K562 (cell line): ENCODE results near the gene TAMALIN. TPM values are rescaled to one million over a fixed set of nuclear protein-coding genes. Genes with fewer than 3 reads are reported as not detected.

Experiments
- ASH1L ChIP-seq: fragments of 450-650 bp; IDR thresholded peaks from 2 replicates; pipeline ENCODE4 v1.6.1; 2018; ENCODE audit warnings: borderline replicate concordance, mild to moderate bottlenecking, low read depth; ENCODE audit not compliant: partially characterized antibody
- DIDO1 ChIP-seq: fragments of 450-650 bp; IDR thresholded peaks from 2 replicates; pipeline ENCODE4 v1.6.1; 2016; ENCODE audit warnings: low read depth, missing biosample characterization, missing genetic modification characterization
- E2F4 ChIP-seq: sonication (generic); formaldehyde crosslinking; IDR thresholded peaks from 2 replicates; pipeline ENCODE4 v1.8.0; 2022; ENCODE audit warnings: mild to moderate bottlenecking, low read depth, missing genetic modification reagents
- E2F5 ChIP-seq: sonication (generic); formaldehyde crosslinking; IDR thresholded peaks from 2 replicates; pipeline ENCODE4 v1.8.0; 2022; ENCODE audit warnings: mild to moderate bottlenecking, missing genetic modification reagents
- EGR1 ChIP-seq: fragments of 450-650 bp; conservative IDR thresholded peaks from 2 replicates; pipeline ENCODE4 v1.6.1; 2017; ENCODE audit warnings: mild to moderate bottlenecking
- HMGN3 ChIP-seq: IDR thresholded peaks from 2 replicates; pipeline ENCODE4 v1.6.1; 2011; ENCODE audit warnings: borderline replicate concordance, low read depth, mild to moderate bottlenecking, mixed read lengths, low read length; ENCODE audit not compliant: insufficient read length; ENCODE audit errors: extremely low read depth
- KDM5B ChIP-seq: fragments of 200-600 bp; sonication (generic); IDR thresholded peaks from 2 replicates; pipeline ENCODE4 v1.6.1; 2012; ENCODE audit warnings: low read depth, mild to moderate bottlenecking, moderate library complexity, low read length, control low read depth, inconsistent platforms; ENCODE audit not compliant: insufficient replicate concordance
- KLF1 ChIP-seq: fragments of 450-650 bp; IDR thresholded peaks from 2 replicates; pipeline ENCODE4 v1.6.1; 2016; ENCODE audit warnings: missing genetic modification characterization, missing compliant biosample characterization
- MNT ChIP-seq, 2 experiments: fragments of 450-650 bp; conservative IDR thresholded peaks; 2 replicates each; pipeline ENCODE4 v1.6.1; 2017; ENCODE audit warnings: mild to moderate bottlenecking in 2 of 2, moderate library complexity in 2 of 2
- POLR2G ChIP-seq: fragments of 200-400 bp; formaldehyde crosslinking; IDR thresholded peaks from 2 replicates; pipeline ENCODE4 v1.6.1; 2017; ENCODE audit warnings: low read depth, mild to moderate bottlenecking, antibody characterized with exemption, low read length, moderate library complexity
- TAF1 ChIP-seq: IDR thresholded peaks from 2 replicates; pipeline ENCODE4 v1.6.1; 2011; ENCODE audit warnings: mild to moderate bottlenecking, low read length, moderate library complexity; ENCODE audit not compliant: insufficient read depth, control insufficient read depth, severe bottlenecking; ENCODE audit errors: extremely low read depth
- TEAD4 ChIP-seq, 2 experiments: sonication (generic) in 1 of 2; formaldehyde crosslinking in 1 of 2; IDR thresholded peaks; 2 replicates each; pipeline versions ENCODE4 v1.6.1 to v1.8.0; 2012 to 2022; ENCODE audit warnings: borderline replicate concordance in 1 of 2, inconsistent platforms in 1 of 2, low read length in 1 of 2, mild to moderate bottlenecking in 1 of 2, missing genetic modification reagents in 1 of 2
- TFAP4 ChIP-seq: sonication (generic); formaldehyde crosslinking; IDR thresholded peaks from 2 replicates; pipeline ENCODE4 v1.8.0; 2022; ENCODE audit warnings: missing genetic modification reagents, mild to moderate bottlenecking, moderate library complexity, borderline replicate concordance
- ZBTB12 ChIP-seq: fragments of 250-450 bp; sonication (Bioruptor Pico); IDR thresholded peaks from 2 replicates; pipeline ENCODE4 v1.4.0; 2020
- ZBTB9 ChIP-seq: fragments of 450-650 bp; formaldehyde crosslinking; IDR thresholded peaks from 2 replicates; pipeline ENCODE4 v1.4.0; 2020; ENCODE audit warnings: mild to moderate bottlenecking, moderate library complexity
- ZNF436 ChIP-seq: fragments of 250-450, 450-650 bp; sonication (Bioruptor Pico); formaldehyde crosslinking; IDR thresholded peaks from 2 replicates; pipeline ENCODE4 v1.7.0; 2020; ENCODE audit warnings: mild to moderate bottlenecking
- polyA plus RNA-seq, 8 experiments: library from polyadenylated mRNA; depleted of rRNA in 4 of 8; stranded (reverse) in 5 of 8; unstranded in 3 of 8; fragments of >200 nt; fragmentation: Nextera tagmentation in 2 of 8; fragmentation: Illumina TruSeq in 1 of 8; extraction: Ambion mirVana in 2 of 8; extraction: Trizol in 1 of 8; gene quantifications; 2 replicates each; pipeline versions ENCODE4 v1.2.1 to v1.2.3, GENCODE V29; 2011 to 2014; ENCODE audit warnings: inconsistent platforms in 1 of 8, missing spikeins in 1 of 8
- total RNA-seq, 7 experiments: library from RNA; depleted of rRNA in 6 of 7; stranded (reverse); fragments of >200 nt in 6 of 7; fragmentation: Illumina TruSeq in 2 of 7; extraction: Trizol in 2 of 7; gene quantifications; 2 replicates each; pipeline versions ENCODE4 v1.2.1 to v1.2.3, GENCODE V29; 2011 to 2021; ENCODE audit warnings: low replicate concordance in 1 of 7

TAMALIN gene
- total and polyA plus RNA-seq, 9 of the 15 experiments (the other 6 are each of a cell fraction or from before 2014, with no cell fraction given): 0.74 to 2.2 (median 1.5) TPM; not detected in 2

GRCh38 chr12:52050758-52051541, 44.2 kb downstream of the TAMALIN start, which contains the start of gene NR4A1 (continued):
- TF ChIP-seq MNT (conservative IDR thresholded peaks at IDR 0.05) (peak; percentile 51 to 72), KLF1 (tag) (peak; percentile 74), EGR1 (peak; percentile 52; the same call in 1 of the 2 replicates), TAF1 (peak; percentile 37), HMGN3 (peak; percentile 50), POLR2G (peak; percentile 86), ZBTB9 (peak; percentile 54; the same call in 1 of the 2 replicates), E2F4 (CRISPR knock-in tag) (no peak), E2F5 (CRISPR knock-in tag) (no peak), KDM5B (peak; percentile 39), DIDO1 (tag) (0 out of 2 replicates have a peak, but pooled peaks have one; percentile 32), ZBTB12 (CRISPR knock-in tag) (0 out of 2 replicates have a peak, but pooled peaks have one; percentile 50), ASH1L (no peak), TFAP4 (CRISPR knock-in tag) (peak; percentile 64), ZNF436 (no peak), TEAD4 (IDR thresholded peaks at IDR 0.05; ENCODE audit: low read length) (peak; percentile 57; the same call in 1 of the 2 replicates), TEAD4 (CRISPR knock-in tag; IDR thresholded peaks at IDR 0.05; ENCODE audit: borderline replicate concordance) (no peak)
